Measurements from ENCODE around the gene DDX6. TPM values are rescaled to one million over a fixed set of nuclear protein-coding genes. Genes with fewer than 3 reads are reported as not detected.
"Not testable (repeated sequence)": the region's sequence is repeated elsewhere in the genome, so short reads cannot be mapped to it uniquely, and the experiment has no call there.

The DDX6 gene
- total RNA-seq, 1 donor from 2014 or later, result 218 TPM

GRCh38 chr11:118728112-118728511 is 62.9 kb downstream of the DDX6 start:
- H3K27ac Mint-ChIP-seq (ENCODE audit: unreplicated experiment), result not testable (repeated sequence)

GRCh38 chr11:118727721-118728066 is 63.3 kb downstream of the DDX6 start:
- H3K36me3 Mint-ChIP-seq (ENCODE audit: low read depth); H3K4me3 Mint-ChIP-seq; H3K9me3 Mint-ChIP-seq; H3K27ac Mint-ChIP-seq (ENCODE audit: unreplicated experiment); DNase-seq (ENCODE audit: low read depth, low spot score): not testable (repeated sequence)
- peaks cover 11% of the 10 kb centered on the region for H3K4me1 Mint-ChIP-seq
- H3K27me3 Mint-ChIP-seq (ENCODE audit: low read depth), result peaks cover 53% of the 10 kb centered on the region

More at GRCh38 chr11:118728112-118728511, 62.9 kb downstream of the DDX6 start:
- peaks cover 53% of the 10 kb centered on the region for H3K27me3 Mint-ChIP-seq (ENCODE audit: low read depth)
- DNase-seq (ENCODE audit: low read depth, low spot score); H3K4me3 Mint-ChIP-seq; H3K36me3 Mint-ChIP-seq (ENCODE audit: low read depth); H3K9me3 Mint-ChIP-seq: not testable (repeated sequence)
- peaks cover 11% of the 10 kb centered on the region for H3K4me1 Mint-ChIP-seq
- TF ChIP-seq CTCF (conservative IDR thresholded peaks at IDR 0.05), result peak; percentile 31

- not testable (repeated sequence) for DNase-seq (ENCODE audit: low read depth, low spot score); H3K4me3 Mint-ChIP-seq; H3K36me3 Mint-ChIP-seq (ENCODE audit: low read depth); H3K9me3 Mint-ChIP-seq; H3K27ac Mint-ChIP-seq (ENCODE audit: unreplicated experiment)
- H3K4me1 Mint-ChIP-seq, result peaks cover 11% of the 10 kb centered on the region
- peaks cover 53% of the 10 kb centered on the region for H3K27me3 Mint-ChIP-seq (ENCODE audit: low read depth)
Measured at GRCh38 chr11:118727001-118727720, 63.8 kb downstream of the DDX6 start.

- not testable (repeated sequence) for DNase-seq (ENCODE audit: low read depth, low spot score); H3K36me3 Mint-ChIP-seq (ENCODE audit: low read depth); H3K4me1 Mint-ChIP-seq; H3K27ac Mint-ChIP-seq (ENCODE audit: unreplicated experiment); H3K9me3 Mint-ChIP-seq; H3K4me3 Mint-ChIP-seq
- H3K27me3 Mint-ChIP-seq (ENCODE audit: low read depth), result peaks cover 31% of the 10 kb centered on the region
Measured at GRCh38 chr11:118721478-118722015, 69.4 kb downstream of the DDX6 start.

- peaks cover 25% of the 10 kb centered on the region for H3K27me3 Mint-ChIP-seq (ENCODE audit: low read depth)
- not testable (repeated sequence) for H3K4me3 Mint-ChIP-seq; H3K4me1 Mint-ChIP-seq; H3K9me3 Mint-ChIP-seq; H3K27ac Mint-ChIP-seq (ENCODE audit: unreplicated experiment); H3K36me3 Mint-ChIP-seq (ENCODE audit: low read depth); DNase-seq (ENCODE audit: low read depth, low spot score)
Measured at GRCh38 chr11:118720740-118721139, 70.2 kb downstream of the DDX6 start.

- not testable (repeated sequence) for H3K27ac Mint-ChIP-seq (ENCODE audit: unreplicated experiment); H3K4me1 Mint-ChIP-seq; H3K4me3 Mint-ChIP-seq; DNase-seq (ENCODE audit: low read depth, low spot score); H3K36me3 Mint-ChIP-seq (ENCODE audit: low read depth); H3K9me3 Mint-ChIP-seq
- peaks cover 23% of the 10 kb centered on the region for H3K27me3 Mint-ChIP-seq (ENCODE audit: low read depth)
Measured at GRCh38 chr11:118720078-118720477, 70.9 kb downstream of the DDX6 start.

GRCh38 chr11:118718562-118718961 is 72.4 kb downstream of the DDX6 start:
- H3K9me3 Mint-ChIP-seq; H3K4me3 Mint-ChIP-seq; DNase-seq (ENCODE audit: low read depth, low spot score); H3K27ac Mint-ChIP-seq (ENCODE audit: unreplicated experiment); H3K36me3 Mint-ChIP-seq (ENCODE audit: low read depth): not testable (repeated sequence)
- Mint-ChIP-seq H3K27me3 (ENCODE audit: low read depth) (peaks cover 23% of the 10 kb centered on the region), H3K4me1 (peaks cover 12% of the 10 kb centered on the region)

GRCh38 chr11:118717733-118718132 is 73.2 kb downstream of the DDX6 start:
- not testable (repeated sequence) for H3K27ac Mint-ChIP-seq (ENCODE audit: unreplicated experiment); H3K9me3 Mint-ChIP-seq; DNase-seq (ENCODE audit: low read depth, low spot score); H3K4me3 Mint-ChIP-seq; H3K36me3 Mint-ChIP-seq (ENCODE audit: low read depth)
- peaks cover 23% of the 10 kb centered on the region for H3K27me3 Mint-ChIP-seq (ENCODE audit: low read depth)
- peaks cover 12% of the 10 kb centered on the region for H3K4me1 Mint-ChIP-seq

GRCh38 chr11:118717221-118717620 is 73.7 kb downstream of the DDX6 start:
- not testable (repeated sequence) for H3K36me3 Mint-ChIP-seq (ENCODE audit: low read depth); DNase-seq (ENCODE audit: low read depth, low spot score); H3K4me3 Mint-ChIP-seq

More at GRCh38 chr11:118717221-118717620, 73.7 kb downstream of the DDX6 start:
- H3K27me3 Mint-ChIP-seq (ENCODE audit: low read depth), result peaks cover 23% of the 10 kb centered on the region
- H3K9me3 Mint-ChIP-seq; H3K27ac Mint-ChIP-seq (ENCODE audit: unreplicated experiment): not testable (repeated sequence)
- peaks cover 12% of the 10 kb centered on the region for H3K4me1 Mint-ChIP-seq
